Retinal pigment epithelial cell (primary cell): ENCODE measurements around the gene NFE2.

Experiments used
- DNase-seq: peaks from one replicate; pipeline ENCODE4 v3.0.0-alpha.2; 2010; ENCODE audit warnings: low read depth
- H3K4me3 ChIP-seq: 2 replicates; pipeline ENCODE4 v1.5.1; 2011; ENCODE audit warnings: mild to moderate bottlenecking, low read length, control low read depth, moderate library complexity
- TF ChIP-seq, protein P1 (sequence below): conservative IDR thresholded peaks from 2 replicates; pipeline ENCODE4 v1.5.1; 2011; ENCODE audit warnings: low read depth, low read length, control low read depth, inconsistent platforms

The NFE2 gene

DNA sequence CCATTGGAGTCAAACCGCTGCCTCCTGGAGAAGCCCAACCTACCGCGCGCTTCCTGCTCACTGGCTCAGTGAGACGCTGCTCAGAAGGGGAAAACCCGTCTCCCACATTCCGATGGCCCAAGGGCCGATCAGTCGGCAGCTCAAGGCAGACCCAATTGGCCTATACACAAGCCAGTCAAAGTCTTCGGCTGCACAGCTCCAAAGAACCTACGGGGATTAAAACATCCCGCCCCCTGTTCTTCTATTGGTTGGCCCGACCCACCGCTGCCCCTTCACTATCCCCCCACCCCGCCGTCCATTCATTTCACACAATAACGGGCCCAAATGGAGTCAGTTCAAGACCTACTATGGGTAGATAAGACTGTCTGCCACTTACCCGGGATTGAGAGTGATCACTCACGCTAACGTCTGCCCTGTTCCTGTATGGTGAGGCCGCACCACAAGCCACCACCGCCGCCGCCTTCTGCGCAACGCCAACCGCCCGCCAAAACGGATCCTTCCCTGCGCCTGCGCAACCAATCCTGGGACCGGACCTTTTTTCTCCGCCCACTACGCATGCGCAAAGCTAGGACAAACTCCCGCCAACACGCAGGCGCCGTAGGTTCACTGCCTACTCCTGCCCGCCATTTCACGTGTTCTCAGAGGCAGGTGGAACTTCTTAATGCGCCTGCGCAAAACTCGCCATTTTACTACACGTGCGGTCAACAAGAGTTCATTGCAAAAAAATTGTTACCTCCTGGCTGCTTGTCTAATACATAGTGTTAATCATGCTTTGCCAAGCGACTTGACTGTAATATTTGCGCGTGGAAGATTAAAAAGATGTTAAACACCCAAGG is 21.0 kb downstream of the NFE2 start, which contains the start of gene CBX5:
CBX5 (minus strand) TSS at position 491 of the 836 bp plus-strand sequence. CDS start 22,472 bp downstream, outside the sequence.
- peak within 1 kb of the TSS; percentile 98 for H3K4me3 ChIP-seq
- peak; percentile 100 for DNase-seq
- TF ChIP-seq, protein P1, sequence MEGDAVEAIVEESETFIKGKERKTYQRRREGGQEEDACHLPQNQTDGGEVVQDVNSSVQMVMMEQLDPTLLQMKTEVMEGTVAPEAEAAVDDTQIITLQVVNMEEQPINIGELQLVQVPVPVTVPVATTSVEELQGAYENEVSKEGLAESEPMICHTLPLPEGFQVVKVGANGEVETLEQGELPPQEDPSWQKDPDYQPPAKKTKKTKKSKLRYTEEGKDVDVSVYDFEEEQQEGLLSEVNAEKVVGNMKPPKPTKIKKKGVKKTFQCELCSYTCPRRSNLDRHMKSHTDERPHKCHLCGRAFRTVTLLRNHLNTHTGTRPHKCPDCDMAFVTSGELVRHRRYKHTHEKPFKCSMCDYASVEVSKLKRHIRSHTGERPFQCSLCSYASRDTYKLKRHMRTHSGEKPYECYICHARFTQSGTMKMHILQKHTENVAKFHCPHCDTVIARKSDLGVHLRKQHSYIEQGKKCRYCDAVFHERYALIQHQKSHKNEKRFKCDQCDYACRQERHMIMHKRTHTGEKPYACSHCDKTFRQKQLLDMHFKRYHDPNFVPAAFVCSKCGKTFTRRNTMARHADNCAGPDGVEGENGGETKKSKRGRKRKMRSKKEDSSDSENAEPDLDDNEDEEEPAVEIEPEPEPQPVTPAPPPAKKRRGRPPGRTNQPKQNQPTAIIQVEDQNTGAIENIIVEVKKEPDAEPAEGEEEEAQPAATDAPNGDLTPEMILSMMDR = no peak

DNA sequence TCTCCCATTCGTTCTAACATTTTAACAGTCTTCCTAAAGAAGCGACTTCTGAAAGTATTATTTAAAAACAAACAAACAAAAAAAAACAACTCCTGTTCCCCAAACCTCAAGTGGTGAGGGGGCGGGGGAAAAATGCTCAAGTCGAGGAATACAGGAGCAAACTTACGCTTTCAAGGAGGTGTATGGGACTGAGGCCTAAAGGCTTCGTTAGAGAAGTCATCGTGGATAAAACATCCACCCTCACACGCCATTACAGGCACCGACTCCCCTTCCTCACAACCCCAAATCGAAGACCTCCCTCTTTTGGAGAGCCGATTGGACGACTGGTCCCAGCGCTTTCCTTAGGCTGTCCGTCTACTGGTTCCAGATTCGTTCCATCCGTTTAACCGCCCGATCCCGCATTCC is 21.6 kb downstream of the NFE2 start:
- TF ChIP-seq, protein P1 = no peak
- DNase-seq = no peak
- peak overlapping the region; percentile 93 for H3K4me3 ChIP-seq

DNA sequence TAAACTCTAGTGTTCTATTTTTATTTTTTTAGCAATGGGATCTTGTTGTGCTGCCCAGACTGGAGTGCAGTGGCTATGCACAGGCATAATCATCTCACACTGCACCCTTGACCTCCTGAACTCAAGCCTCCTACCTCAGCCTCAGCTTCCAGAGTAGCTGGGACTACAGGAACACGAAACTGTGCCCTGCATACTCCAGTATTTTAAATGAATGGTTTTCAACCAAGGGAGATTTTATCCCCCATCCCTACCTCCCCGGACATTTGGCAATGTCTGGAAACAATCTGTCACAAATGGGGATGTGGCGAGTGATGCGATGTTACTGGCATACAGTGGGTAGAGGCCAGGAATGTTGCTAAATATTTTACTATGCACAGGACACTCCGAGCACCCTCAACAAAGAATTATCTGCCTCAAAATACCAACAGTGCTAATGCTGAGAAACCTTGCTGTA is 23.0 kb downstream of the NFE2 start:
- peak overlapping the region; percentile 93 for H3K4me3 ChIP-seq
- TF ChIP-seq, protein P1 = no peak
- DNase-seq = no peak

DNA sequence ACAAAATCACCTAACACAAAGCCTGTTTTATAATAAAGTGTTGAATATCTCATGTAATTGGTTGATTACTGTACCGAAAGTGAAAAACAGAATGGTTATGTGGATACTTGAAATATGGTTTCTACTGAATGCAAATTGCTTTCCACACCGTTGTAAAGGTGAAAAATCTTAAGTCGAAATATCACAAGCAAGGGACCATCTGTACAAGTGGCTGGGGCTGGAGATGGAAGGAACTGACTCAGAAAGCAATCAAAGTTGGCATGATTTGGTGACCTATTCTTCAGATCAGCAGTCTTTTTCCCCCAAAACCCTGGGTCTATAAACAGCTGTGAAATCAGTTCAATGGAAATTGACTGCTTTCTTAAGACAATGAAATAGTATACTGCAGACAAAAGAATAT is 24.4 kb downstream of the NFE2 start:
- H3K4me3 ChIP-seq = no peak overlapping the region
- DNase-seq = no peak
- TF ChIP-seq, protein P1 = no peak

DNA sequence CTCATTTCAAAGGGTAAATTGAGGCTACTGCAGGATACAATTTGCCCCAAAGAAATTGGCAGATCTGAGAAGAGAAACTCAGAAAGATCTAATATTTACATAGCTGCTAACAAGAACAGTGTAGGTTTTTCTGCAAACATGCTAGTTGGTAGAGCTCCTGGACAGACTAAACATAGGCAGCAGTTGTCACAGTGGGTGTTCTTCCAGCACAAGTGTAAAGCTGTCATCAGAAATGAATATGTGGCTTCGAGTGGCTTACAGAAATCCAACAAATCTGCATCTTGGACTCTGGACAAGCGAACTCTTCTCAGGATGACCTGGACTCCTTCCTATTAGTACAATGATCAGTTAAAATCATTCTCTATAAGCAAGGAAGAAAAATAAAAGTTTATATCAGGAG is 26.8 kb downstream of the NFE2 start:
- no peak for DNase-seq
- TF ChIP-seq, protein P1 = no peak
- H3K4me3 ChIP-seq = no peak overlapping the region

DNA sequence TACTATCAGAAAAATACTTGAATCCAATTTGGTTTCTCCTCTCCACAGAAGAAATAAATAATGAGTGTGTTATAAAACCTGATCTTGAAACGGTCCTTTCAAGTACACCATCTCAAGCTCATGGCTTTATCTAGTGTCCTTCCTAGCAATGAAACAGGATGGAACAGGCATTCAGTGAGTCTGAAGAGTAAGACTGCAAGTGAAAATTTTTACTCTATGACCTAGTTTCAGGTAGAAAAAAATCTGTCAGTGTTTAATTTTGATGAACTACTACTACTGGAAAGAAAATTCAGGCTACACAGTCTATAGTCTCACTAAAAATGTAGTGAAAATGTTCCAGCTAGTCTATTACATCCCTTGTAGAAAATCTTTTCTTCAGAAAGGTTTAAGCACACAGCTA is 28.6 kb downstream of the NFE2 start:
- TF ChIP-seq, protein P1 = no peak
- no peak for DNase-seq
- H3K4me3 ChIP-seq = no peak overlapping the region

DNA sequence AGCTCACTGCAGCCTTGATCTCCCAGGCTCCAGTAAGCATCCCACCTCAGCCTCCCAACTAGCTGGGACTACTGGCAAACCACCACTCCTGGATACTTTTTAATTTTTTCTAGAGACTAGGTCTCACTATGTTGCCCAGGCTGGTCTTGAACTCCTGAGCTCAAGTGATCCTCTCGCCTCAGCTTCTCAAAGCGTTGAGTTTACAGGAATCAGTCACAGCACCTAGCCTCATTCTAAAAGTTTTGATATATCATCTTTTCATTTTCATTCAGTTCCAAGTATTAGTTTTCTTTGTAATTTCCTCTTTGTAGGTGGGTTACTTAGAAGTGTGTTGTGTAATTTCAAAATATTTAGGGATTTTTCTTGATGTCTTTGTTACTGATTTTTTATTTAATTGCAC is 30.5 kb downstream of the NFE2 start:
- TF ChIP-seq, protein P1 = no peak
- no peak for DNase-seq
- no peak overlapping the region for H3K4me3 ChIP-seq
